RCC 7860 (cell line): ENCODE data around the gene GATC.

ENCODE experiments used
- DNase-seq: peaks from one replicate; pipeline ENCODE4 v3.0.0-alpha.2; 2015; ENCODE audit warnings: low spot score
- FAIRE-seq: peaks from 2 replicates; lab custom pipeline; 2012; peaks lifted over from hg19 to GRCh38; lab: Jason Lieb, UNC

Gene GATC

GRCh38 chr12:120495731-120496412, 49.6 kb downstream of the GATC start, which contains the start of gene DYNLL1:
Gene DYNLL1, plus strand, starts transcription at chr12:120496113. Its CDS starts 309 bp downstream, at chr12:120496422.
- no peak for FAIRE-seq
- peak; percentile 88 for DNase-seq

DNA sequence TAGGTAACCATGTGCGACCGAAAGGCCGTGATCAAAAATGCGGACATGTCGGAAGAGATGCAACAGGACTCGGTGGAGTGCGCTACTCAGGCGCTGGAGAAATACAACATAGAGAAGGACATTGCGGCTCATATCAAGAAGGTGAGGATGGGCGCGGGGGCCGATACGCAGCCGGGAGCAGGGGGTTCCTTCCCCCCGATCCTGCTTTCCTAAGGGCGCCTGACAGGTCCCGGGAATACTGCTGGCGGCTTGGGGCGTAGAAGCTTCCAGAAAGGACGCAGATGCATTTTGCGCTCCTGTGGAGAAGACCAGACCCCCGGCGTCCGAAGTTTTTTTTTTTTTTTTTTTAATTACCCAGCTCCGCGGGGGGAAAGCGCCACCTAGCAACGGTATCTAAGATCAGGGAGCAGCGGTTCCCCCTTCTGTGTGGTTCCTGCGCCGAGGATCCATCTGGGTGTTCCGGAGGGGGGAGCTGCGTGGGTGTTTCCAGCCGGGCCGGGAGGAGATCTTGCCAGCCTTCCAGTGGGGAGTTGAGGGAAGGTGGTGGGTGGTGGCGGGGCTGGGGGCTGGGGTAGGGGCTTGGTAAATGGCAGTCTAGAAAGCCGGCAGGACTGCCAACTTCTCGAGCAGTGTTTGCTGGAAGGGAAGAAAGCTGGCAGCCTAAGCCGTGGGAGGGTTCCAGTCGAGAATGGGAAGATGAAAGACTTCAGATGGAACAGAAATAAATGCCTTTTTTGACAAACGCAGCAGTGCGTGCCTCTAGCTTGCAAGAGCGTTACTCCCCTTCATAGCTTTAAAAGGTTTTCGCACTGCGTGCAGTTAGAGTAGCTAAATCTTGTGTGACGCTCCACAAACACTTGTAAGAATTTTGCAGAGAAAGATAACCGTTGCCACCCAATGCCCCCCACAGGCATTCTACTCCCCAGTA, 50.4 kb downstream of the GATC start:
- FAIRE-seq (no peak), DNase-seq (peak; percentile 13)

DNA sequence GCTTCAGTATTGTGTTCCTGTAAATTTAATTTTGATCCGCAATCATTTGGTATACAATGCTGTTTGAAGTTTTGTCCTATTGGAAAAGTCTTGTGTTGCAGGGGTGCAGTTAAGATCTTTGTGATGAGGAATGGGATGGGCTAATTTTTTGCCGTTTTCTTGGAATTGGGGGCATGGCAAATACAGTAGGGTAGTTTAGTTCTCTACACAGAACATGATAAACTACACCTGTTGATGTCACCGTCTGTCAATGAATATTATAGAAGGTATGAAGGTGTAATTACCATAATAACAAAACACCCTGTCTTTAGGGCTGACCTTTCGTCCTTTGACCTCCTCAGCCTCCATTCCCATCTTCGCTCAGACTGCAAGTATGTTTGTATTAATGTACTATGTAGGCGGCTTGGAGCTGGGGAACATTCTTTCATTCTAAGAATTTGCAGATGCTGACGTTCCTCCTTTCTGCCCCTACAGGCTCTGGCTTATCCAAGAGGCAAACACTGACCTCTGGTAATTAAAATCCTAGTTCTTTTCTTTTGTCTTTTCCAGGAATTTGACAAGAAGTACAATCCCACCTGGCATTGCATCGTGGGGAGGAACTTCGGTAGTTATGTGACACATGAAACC, 51.4 kb downstream of the GATC start:
- FAIRE-seq, result no peak
- no peak for DNase-seq

DNA sequence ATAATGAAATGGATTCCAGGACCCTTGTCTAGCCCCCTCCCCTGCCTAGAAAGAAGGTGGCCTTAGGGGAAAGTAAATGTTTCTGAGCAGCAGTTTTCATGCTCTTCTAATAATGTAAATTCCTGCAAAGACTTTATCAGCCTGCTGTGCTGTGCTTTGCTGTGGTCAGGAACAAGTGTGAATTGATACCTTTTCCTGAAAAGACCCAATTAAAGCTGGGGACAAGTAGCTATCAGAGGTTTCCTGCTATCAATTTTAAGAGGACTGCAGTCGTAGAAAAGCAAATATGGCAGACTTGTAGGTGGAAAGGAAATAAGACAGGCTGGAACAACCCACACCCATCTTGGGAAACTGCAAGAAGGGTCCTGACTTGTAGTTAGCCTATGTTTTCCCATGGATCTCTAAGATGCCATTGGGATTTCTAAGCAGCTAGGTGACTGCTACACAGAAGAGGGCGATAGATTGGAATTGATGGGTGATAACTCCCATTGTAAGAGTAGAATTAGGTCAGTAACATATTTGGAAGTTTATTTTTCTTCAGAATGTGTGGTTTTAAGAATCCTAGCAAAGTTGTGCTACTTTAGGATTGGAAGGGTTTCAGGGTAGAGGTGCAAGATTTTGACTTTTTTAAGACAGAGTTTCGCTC, 52.7 kb downstream of the GATC start:
- no peak for FAIRE-seq
- DNase-seq, result no peak

DNA sequence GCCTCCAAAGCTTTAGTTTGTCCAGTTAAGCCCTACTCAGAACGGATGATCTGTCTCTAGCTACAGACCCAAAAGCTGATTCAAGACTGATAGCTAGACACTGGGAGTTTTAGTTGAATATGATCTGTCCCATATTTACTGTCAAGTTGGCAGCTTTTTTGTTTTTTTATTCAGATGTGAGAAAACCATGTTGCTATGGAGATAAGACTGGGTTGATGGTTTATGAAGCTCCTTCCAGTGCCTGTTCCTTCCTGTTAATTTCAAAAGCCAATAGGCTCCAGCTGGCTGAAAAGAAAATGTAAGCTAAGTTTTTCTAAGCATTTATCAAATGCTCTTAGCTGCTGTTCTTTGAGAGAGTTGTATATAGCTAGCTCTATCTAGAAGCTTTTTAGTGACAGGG, 54.3 kb downstream of the GATC start:
- DNase-seq (no peak), FAIRE-seq (no peak)

DNA sequence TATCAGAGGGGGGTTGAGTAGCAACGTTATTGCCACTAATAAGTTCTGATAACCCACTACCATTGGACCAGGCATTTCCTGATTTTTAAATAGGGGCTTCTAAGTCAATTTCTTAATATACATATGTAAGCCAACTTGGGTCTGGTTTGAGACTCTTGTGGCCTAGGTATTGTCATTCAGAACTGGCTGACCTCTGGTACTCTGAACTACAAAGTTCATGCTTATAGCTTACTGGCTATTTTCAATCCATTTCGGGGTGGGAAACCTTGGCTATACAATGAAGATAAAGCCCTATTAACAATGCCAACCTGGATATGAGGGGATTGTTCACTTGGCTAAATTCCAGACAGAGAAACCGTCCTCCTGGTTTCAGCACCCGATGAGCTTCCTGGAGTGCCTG, 58.3 kb downstream of the GATC start:
- DNase-seq, result no peak
- FAIRE-seq, result no peak

GRCh38 chr12:120508537-120508936, 62.3 kb downstream of the GATC start:
- DNase-seq (no peak), FAIRE-seq (no peak)
